Caki2 (cell line): ENCODE data around the gene SP2. TPM values are rescaled to one million over a fixed set of nuclear protein-coding genes. Genes with fewer than 3 reads are reported as not detected.
A peak's percentile ranks its signal among the peaks of the same experiment; 100 is the strongest.

Source experiments
- DNase-seq: peaks from one replicate; pipeline ENCODE4 v3.0.0-alpha.2; 2015; ENCODE audit warnings: low read depth
- in situ Hi-C: cut with HindIII; loops from 2 replicates; pipeline ENCODE4 v1.10.0; 2016; ENCODE audit warnings: low sequenced_read_pairs, low pct_unique_long_range_greater_than_20kb, mixed read lengths
- total RNA-seq: library from RNA; depleted of rRNA; stranded (reverse); fragments of >200 nt; shearing (Covaris generic); gene quantifications from 2 replicates; pipeline ENCODE4 v1.2.3, GENCODE V29; 2014; ENCODE audit warnings: low replicate concordance

SP2 gene
- total RNA-seq, 1 experiment from 2014 or later, result 0.03 TPM

GRCh38 chr17:47956791-47957590, 61.0 kb downstream of the SP2 start:
- no peak for DNase-seq
- in situ Hi-C loops, result no loop called here

GRCh38 chr17:47957591-47958490, 61.8 kb downstream of the SP2 start, which contains the start of gene PRR15L:
Gene PRR15L, minus strand, starts transcription at chr17:47957883. Its CDS starts 4,649 bp downstream, at chr17:47953234.
- in situ Hi-C loops, result no loop called here
- DNase-seq, result no peak

GRCh38 chr17:47959825-47960655, 64.0 kb downstream of the SP2 start:
- DNase-seq, result no peak
- in situ Hi-C loops, result no loop called here

GRCh38 chr17:47961406-47961805, 65.4 kb downstream of the SP2 start:
- in situ Hi-C loops, result no loop called here

GRCh38 chr17:47962901-47963300, 66.9 kb downstream of the SP2 start:
- DNase-seq, result no peak
- in situ Hi-C loops, result no loop called here

More at GRCh38 chr17:47961406-47961805, 65.4 kb downstream of the SP2 start:
- no peak for DNase-seq

- DNase-seq, result no peak
- in situ Hi-C loops, result no loop called here
Observed at GRCh38 chr17:47964856-47965255, 68.8 kb downstream of the SP2 start.

- in situ Hi-C loops, result no loop called here
- DNase-seq, result no peak
Observed at GRCh38 chr17:47966079-47966519, 70.1 kb downstream of the SP2 start.

- no peak for DNase-seq
- in situ Hi-C loops, result no loop called here
Observed at GRCh38 chr17:47967607-47968252, 71.7 kb downstream of the SP2 start.

- DNase-seq, result no peak
- in situ Hi-C loops, result no loop called here
Observed at GRCh38 chr17:47968836-47969235, 72.8 kb downstream of the SP2 start.

- no peak for DNase-seq
- in situ Hi-C loops, result no loop called here
Observed at GRCh38 chr17:47969930-47970724, 74.1 kb downstream of the SP2 start.

- in situ Hi-C loops, result no loop called here
- DNase-seq, result peak; percentile 100
Observed at GRCh38 chr17:47970725-47971499, 74.9 kb downstream of the SP2 start, which contains the start of gene CDK5RAP3. Gene CDK5RAP3, plus strand, starts transcription at chr17:47971113. Its CDS starts 34 bp downstream, at chr17:47971147.

GRCh38 chr17:47973541-47973940, 77.5 kb downstream of the SP2 start:
- in situ Hi-C loops, result no loop called here
- no peak for DNase-seq

GRCh38 chr17:47975189-47975822, 79.3 kb downstream of the SP2 start:
- in situ Hi-C loops, result no loop called here
- no peak for DNase-seq

- DNase-seq, result no peak
- in situ Hi-C loops, result no loop called here
Observed at GRCh38 chr17:47975823-47976205, 79.8 kb downstream of the SP2 start.

GRCh38 chr17:47978324-47978723, 82.3 kb downstream of the SP2 start:
- in situ Hi-C loops, result no loop called here
- DNase-seq, result peak; percentile 31
